Measurements from ENCODE around the gene TMEM107. TPM values are rescaled to one million over a fixed set of nuclear protein-coding genes. Genes with fewer than 3 reads are reported as not detected.
A peak's percentile ranks its signal among the peaks of the same experiment; 100 is the strongest.

Gene TMEM107
- total and polyA plus RNA-seq, 10 of the 15 experiments (the other 5 are each of a cell fraction or from before 2014, with no cell fraction given): 7.9 to 38.7 (median 22.9) TPM

DNA sequence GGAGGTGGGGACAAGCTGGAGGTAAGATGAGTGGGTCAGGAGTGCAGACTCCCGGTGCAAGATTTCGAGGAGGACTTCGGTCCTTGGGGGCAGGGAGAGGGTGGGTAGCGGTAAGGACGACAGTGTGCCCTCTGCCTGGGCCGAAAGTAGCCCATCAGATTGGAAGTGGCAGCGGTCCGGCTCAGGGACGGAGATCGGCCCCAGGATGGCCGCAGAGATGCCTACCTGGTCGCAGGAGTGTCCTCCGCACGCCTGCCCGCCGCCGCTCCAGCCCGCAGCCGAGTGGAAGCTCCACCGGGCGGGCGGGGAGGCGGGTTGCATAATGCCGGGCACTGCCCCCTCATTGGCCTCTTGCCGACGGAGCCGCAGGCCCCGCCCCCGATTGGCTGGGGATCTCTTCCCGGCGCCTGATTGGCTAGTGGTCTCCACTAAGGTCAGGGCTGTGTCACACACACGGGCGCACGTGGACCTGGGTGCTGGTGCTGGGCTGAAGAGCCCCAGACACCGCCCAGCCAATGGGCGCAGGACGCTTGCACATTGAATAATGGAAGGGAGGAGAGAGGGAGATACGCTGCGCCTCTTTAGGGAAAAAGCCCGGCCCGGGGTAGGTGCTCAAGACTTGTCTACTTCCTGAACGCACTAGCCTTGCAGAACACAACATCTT, 23.9 kb downstream of the TMEM107 start, which contains the start of gene PER1 (continued):
- no peak for TF ChIP-seq NR2C2 (IDR thresholded peaks at IDR 0.05; ENCODE audit: borderline replicate concordance, control insufficient read depth, insufficient read length, low read depth)
- TF ChIP-seq TCF7 (IDR thresholded peaks at IDR 0.05; ENCODE audit: borderline replicate concordance): no peak
- no peak for TF ChIP-seq ZNF384 (IDR thresholded peaks at IDR 0.05; ENCODE audit: borderline replicate concordance, low read depth, low read length)
- TF ChIP-seq POU2F2 (IDR thresholded peaks at IDR 0.05; ENCODE audit: borderline replicate concordance, low read depth, low read length): peak; percentile 75; the same call in 1 of the 3 replicates
- no peak for TF ChIP-seq SPI1 (IDR thresholded peaks at IDR 0.05; ENCODE audit: borderline replicate concordance, insufficient read depth, low read depth, low read length)
- TF ChIP-seq MYC (IDR thresholded peaks at IDR 0.05; ENCODE audit: insufficient read depth, insufficient read length, insufficient replicate concordance, low read length, severe bottlenecking): no peak
- 0 out of 2 replicates have a peak, but pooled peaks have one; percentile 21 for TF ChIP-seq SIN3A (IDR thresholded peaks at IDR 0.05; ENCODE audit: low read depth, low read length)
- TF ChIP-seq, protein P1, sequence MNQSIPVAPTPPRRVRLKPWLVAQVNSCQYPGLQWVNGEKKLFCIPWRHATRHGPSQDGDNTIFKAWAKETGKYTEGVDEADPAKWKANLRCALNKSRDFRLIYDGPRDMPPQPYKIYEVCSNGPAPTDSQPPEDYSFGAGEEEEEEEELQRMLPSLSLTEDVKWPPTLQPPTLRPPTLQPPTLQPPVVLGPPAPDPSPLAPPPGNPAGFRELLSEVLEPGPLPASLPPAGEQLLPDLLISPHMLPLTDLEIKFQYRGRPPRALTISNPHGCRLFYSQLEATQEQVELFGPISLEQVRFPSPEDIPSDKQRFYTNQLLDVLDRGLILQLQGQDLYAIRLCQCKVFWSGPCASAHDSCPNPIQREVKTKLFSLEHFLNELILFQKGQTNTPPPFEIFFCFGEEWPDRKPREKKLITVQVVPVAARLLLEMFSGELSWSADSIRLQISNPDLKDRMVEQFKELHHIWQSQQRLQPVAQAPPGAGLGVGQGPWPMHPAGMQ (IDR thresholded peaks at IDR 0.05; ENCODE audit: borderline replicate concordance): no peak
- no peak for TF ChIP-seq NRF1 (conservative IDR thresholded peaks at IDR 0.05; ENCODE audit: low read depth, low read length)
- TF ChIP-seq REST (IDR thresholded peaks at IDR 0.05; ENCODE audit: low read depth, low read length): no peak
- no peak for TF ChIP-seq KAT2A (conservative IDR thresholded peaks at IDR 0.05; ENCODE audit: control insufficient read depth, low read depth, low read length)
- no peak for TF ChIP-seq HDAC2 (IDR thresholded peaks at IDR 0.05)
- TF ChIP-seq GATAD2B (conservative IDR thresholded peaks at IDR 0.05; ENCODE audit: low read depth): 0 out of 2 replicates have a peak, but pooled peaks have one; percentile 7
- TF ChIP-seq ZSCAN29 (IDR thresholded peaks at IDR 0.05): no peak
- TF ChIP-seq ZNF24 (IDR thresholded peaks at IDR 0.05): no peak
- TF ChIP-seq EP300 (IDR thresholded peaks at IDR 0.05; ENCODE audit: borderline replicate concordance in 1 of 2, control insufficient read depth in 1 of 2, low read depth in 2 of 2, low read length in 2 of 2): no peak
- peak; percentile 52 for TF ChIP-seq NKRF (conservative IDR thresholded peaks at IDR 0.05)
- TF ChIP-seq EGR1 (IDR thresholded peaks at IDR 0.05; ENCODE audit: borderline replicate concordance in 1 of 2, low read depth in 2 of 2, low read length in 2 of 2): no peak
